Loucy (cell line): ENCODE measurements around the gene MS4A15.

Experiments used
- H2AFZ ChIP-seq: fragments of 200-600 bp; sonication (generic); 2 replicates; pipeline ENCODE4 v1.6.0; 2016; ENCODE audit warnings: antibody characterized with exemption, mild to moderate bottlenecking, low read length, moderate library complexity
- H3F3A ChIP-seq: fragments of 200-600 bp; 2 replicates; pipeline ENCODE4 v1.6.0; 2016; ENCODE audit warnings: antibody characterized with exemption, low read depth, mild to moderate bottlenecking
- H3K27me3 ChIP-seq: fragments of 200-600 bp; sonication (generic); 2 replicates; pipeline ENCODE4 v1.6.1; 2014; ENCODE audit warnings: low read length, mild to moderate bottlenecking; ENCODE audit not compliant: insufficient read depth, poor library complexity, severe bottlenecking
- H3K36me3 ChIP-seq: fragments of 200-600 bp; sonication (generic); 2 replicates; pipeline ENCODE4 v1.6.1; 2016; ENCODE audit warnings: low read length; ENCODE audit not compliant: insufficient read depth
- H3K4me1 ChIP-seq: fragments of 200-600 bp; sonication (generic); 2 replicates; pipeline ENCODE4 v1.5.1; 2014; ENCODE audit warnings: low read length, mild to moderate bottlenecking; ENCODE audit not compliant: insufficient read depth, poor library complexity, severe bottlenecking
- H3K4me2 ChIP-seq: fragments of 200-600 bp; sonication (generic); 2 replicates; pipeline ENCODE4 v1.6.0; 2014; ENCODE audit warnings: antibody characterized with exemption, low read length, low read depth, mild to moderate bottlenecking; ENCODE audit not compliant: poor library complexity, severe bottlenecking
- H3K4me3 ChIP-seq: fragments of 200-600 bp; sonication (generic); 2 replicates; pipeline ENCODE4 v1.5.1; 2014; ENCODE audit warnings: low read length, mild to moderate bottlenecking, mixed read lengths; ENCODE audit not compliant: poor library complexity, severe bottlenecking
- H3K79me2 ChIP-seq: fragments of 200-600 bp; sonication (generic); 2 replicates; pipeline ENCODE4 v1.6.1; 2014; ENCODE audit warnings: low read length; ENCODE audit not compliant: insufficient read depth
- H3K9ac ChIP-seq: fragments of 200-600 bp; sonication (generic); 2 replicates; pipeline ENCODE4 v1.6.0; 2014; ENCODE audit warnings: mild to moderate bottlenecking, low read depth, low read length, moderate library complexity; ENCODE audit not compliant: poor library complexity, severe bottlenecking
- H3K9me2 ChIP-seq: fragments of 200-600 bp; sonication (generic); replicated peaks from 2 replicates; pipeline ENCODE4 v1.6.1; 2016; ENCODE audit warnings: low read depth, low read length, mixed read lengths
- H3K9me3 ChIP-seq: fragments of 200-600 bp; sonication (generic); 2 replicates; pipeline ENCODE4 v1.6.1; 2014; ENCODE audit warnings: mild to moderate bottlenecking, antibody characterized with exemption, low read length, low read depth; ENCODE audit not compliant: insufficient read depth
- H4K20me1 ChIP-seq: fragments of 200-600 bp; sonication (generic); 2 replicates; pipeline ENCODE4 v1.6.0; 2014; ENCODE audit warnings: antibody characterized with exemption, low read length, mild to moderate bottlenecking; ENCODE audit not compliant: insufficient read depth, poor library complexity, severe bottlenecking
- CTCF ChIP-seq: fragments of 200-600 bp; sonication (generic); conservative IDR thresholded peaks from 2 replicates; pipeline ENCODE4 v1.5.1; 2014; ENCODE audit warnings: mild to moderate bottlenecking, antibody characterized with exemption, low read length
- EZH2phosphoT487 ChIP-seq: fragments of 200-600 bp; IDR thresholded peaks from 2 replicates; pipeline ENCODE4 v1.6.1; 2018; ENCODE audit warnings: antibody characterized with exemption, mild to moderate bottlenecking, moderate library complexity, borderline replicate concordance

Gene MS4A15

GRCh38 chr11:60783911-60784310 lies 27.2 kb downstream of the MS4A15 start:
- no peak overlapping the region for H3K4me2 ChIP-seq
- no peaks in the 10 kb centered on the region for H3K36me3 ChIP-seq
- H3K9me3 ChIP-seq: no peaks in the 10 kb centered on the region
- no peaks in the 10 kb centered on the region for H3K79me2 ChIP-seq
- no peaks in the 10 kb centered on the region for H3K27me3 ChIP-seq
- H2AFZ ChIP-seq: no peak overlapping the region
- no peaks in the 10 kb centered on the region for H4K20me1 ChIP-seq
- H3K9ac ChIP-seq: no peak overlapping the region
- H3K4me3 ChIP-seq: no peak overlapping the region
- TF ChIP-seq EZH2phosphoT487: no peak
- TF ChIP-seq CTCF: no peak
- peaks cover 39% of the 10 kb centered on the region for H3K4me1 ChIP-seq
- H3K9me2 ChIP-seq: no peaks in the 10 kb centered on the region
- 0 out of 2 replicates have a peak, but pooled peaks cover 3% of the 10 kb centered on the region for H3F3A ChIP-seq

GRCh38 chr11:60785136-60785535 lies 28.5 kb downstream of the MS4A15 start, which contains the start of gene MS4A10:
MS4A10 (plus strand) TSS chr11:60785333; CDS start chr11:60790336, 5,003 bp downstream.
- no peaks in the 10 kb centered on the region for H3K36me3 ChIP-seq
- TF ChIP-seq EZH2phosphoT487: no peak
- no peak for TF ChIP-seq CTCF
- H2AFZ ChIP-seq: peak within 1 kb of the TSS; percentile 47; the same call in 1 of the 2 replicates
- H3K9ac ChIP-seq: peak within 1 kb of the TSS; percentile 64
- peak within 1 kb of the TSS; percentile 61 for H3K4me3 ChIP-seq
- H3K9me2 ChIP-seq: no peaks in the 10 kb centered on the region
- H3K9me3 ChIP-seq: no peaks in the 10 kb centered on the region
- no peaks in the 10 kb centered on the region for H3K27me3 ChIP-seq
- 0 out of 2 replicates have a peak, but pooled peaks cover 3% of the 10 kb centered on the region for H3F3A ChIP-seq
- peaks cover 44% of the 10 kb centered on the region for H3K4me1 ChIP-seq
- no peaks in the 10 kb centered on the region for H3K79me2 ChIP-seq
- no peaks in the 10 kb centered on the region for H4K20me1 ChIP-seq
- peak within 1 kb of the TSS; percentile 78 for H3K4me2 ChIP-seq

GRCh38 chr11:60785806-60786361 lies 29.2 kb downstream of the MS4A15 start:
- H3K4me2 ChIP-seq: peak overlapping the region; percentile 78

More at GRCh38 chr11:60785806-60786361, 29.2 kb downstream of the MS4A15 start:
- TF ChIP-seq CTCF: no peak
- TF ChIP-seq EZH2phosphoT487: no peak
- H4K20me1 ChIP-seq: no peaks in the 10 kb centered on the region
- no peaks in the 10 kb centered on the region for H3K9me3 ChIP-seq
- no peaks in the 10 kb centered on the region for H3K27me3 ChIP-seq
- H3F3A ChIP-seq: 0 out of 2 replicates have a peak, but pooled peaks cover 3% of the 10 kb centered on the region
- H3K9me2 ChIP-seq: no peaks in the 10 kb centered on the region
- H3K4me3 ChIP-seq: peak overlapping the region; percentile 61
- H3K79me2 ChIP-seq: no peaks in the 10 kb centered on the region
- peaks cover 44% of the 10 kb centered on the region for H3K4me1 ChIP-seq
- H3K36me3 ChIP-seq: no peaks in the 10 kb centered on the region
- peak overlapping the region; percentile 64 for H3K9ac ChIP-seq
- peak overlapping the region; percentile 47; the same call in 1 of the 2 replicates for H2AFZ ChIP-seq
